GM18519 (cell line): ENCODE results near the gene DNAJB14.
"Not testable (repeated sequence)": the region's sequence is repeated elsewhere in the genome, so short reads cannot be mapped to it uniquely, and the experiment has no call there.

Experiments
- ATAC-seq: cut with Tn5 transposase; IDR thresholded peaks from one replicate; pipeline ENCODE4 v1.9.1; 2021; ENCODE audit warnings: mild to moderate bottlenecking, moderate library complexity; ENCODE audit not compliant: unreplicated experiment, low FRiP score

The DNAJB14 gene

GRCh38 chr4:99946356-99947189 lies at the start of gene DNAJB14:
TSS of gene DNAJB14 (minus strand) at chr4:99946618. CDS start at chr4:99946571, 47 bp downstream.
- ATAC-seq, result peak; percentile 29

- no peak for ATAC-seq
Measured at GRCh38 chr4:99991741-99992140, 45.3 kb upstream of the DNAJB14 start.

- ATAC-seq, result no peak
Measured at GRCh38 chr4:99987681-99988080, 41.3 kb upstream of the DNAJB14 start.

GRCh38 chr4:99986792-99987191 lies 40.4 kb upstream of the DNAJB14 start:
- peak; percentile 70 for ATAC-seq

- peak; percentile 43 for ATAC-seq
Measured at GRCh38 chr4:99983289-99983943, 37.0 kb upstream of the DNAJB14 start.

GRCh38 chr4:99979872-99980271 lies 33.5 kb upstream of the DNAJB14 start:
- ATAC-seq, result no peak

- ATAC-seq, result no peak
Measured at GRCh38 chr4:99971453-99972111, 25.2 kb upstream of the DNAJB14 start.

GRCh38 chr4:99968330-99968729 lies 21.9 kb upstream of the DNAJB14 start:
- no peak for ATAC-seq

- ATAC-seq, result no peak
Measured at GRCh38 chr4:99966692-99967091, 20.3 kb upstream of the DNAJB14 start.

GRCh38 chr4:99965674-99966350 lies 19.4 kb upstream of the DNAJB14 start:
- no peak for ATAC-seq

- no peak for ATAC-seq
Measured at GRCh38 chr4:99965173-99965572, 18.8 kb upstream of the DNAJB14 start.

- no peak for ATAC-seq
Measured at GRCh38 chr4:99961711-99962110, 15.3 kb upstream of the DNAJB14 start.

- no peak for ATAC-seq
Measured at GRCh38 chr4:99960648-99961047, 14.2 kb upstream of the DNAJB14 start.

- ATAC-seq, result not testable (repeated sequence)
Measured at GRCh38 chr4:99958207-99958606, 11.8 kb upstream of the DNAJB14 start.

GRCh38 chr4:99950913-99951254 lies 4.5 kb upstream of the DNAJB14 start:
- ATAC-seq, result no peak

GRCh38 chr4:99949999-99950912 lies 3.8 kb upstream of the DNAJB14 start, which contains the start of gene H2AZ1:
TSS of gene H2AZ1 (minus strand) at chr4:99950275. CDS start at chr4:99950170, 105 bp downstream.
- ATAC-seq, result peak; percentile 59

GRCh38 chr4:99949034-99949998 lies 2.9 kb upstream of the DNAJB14 start:
- peak; percentile 20 for ATAC-seq

- no peak for ATAC-seq
Measured at GRCh38 chr4:99947608-99948007, 1.2 kb upstream of the DNAJB14 start.

GRCh38 chr4:99947190-99947578 lies 766 bp upstream of the DNAJB14 start:
- ATAC-seq, result no peak
